ENCODE data around the gene ERF.

The ERF gene

GRCh38 chr19:42295342-42295741 lies 40.4 kb upstream of the ERF start:
- no peak for TF ChIP-seq POLR2A (IDR thresholded peaks at IDR 0.05; ENCODE audit: extremely low read depth, insufficient read length)
- no peak for TF ChIP-seq MYC (IDR thresholded peaks at IDR 0.05; ENCODE audit: low read depth, low read length)
- TF ChIP-seq, protein P1, sequence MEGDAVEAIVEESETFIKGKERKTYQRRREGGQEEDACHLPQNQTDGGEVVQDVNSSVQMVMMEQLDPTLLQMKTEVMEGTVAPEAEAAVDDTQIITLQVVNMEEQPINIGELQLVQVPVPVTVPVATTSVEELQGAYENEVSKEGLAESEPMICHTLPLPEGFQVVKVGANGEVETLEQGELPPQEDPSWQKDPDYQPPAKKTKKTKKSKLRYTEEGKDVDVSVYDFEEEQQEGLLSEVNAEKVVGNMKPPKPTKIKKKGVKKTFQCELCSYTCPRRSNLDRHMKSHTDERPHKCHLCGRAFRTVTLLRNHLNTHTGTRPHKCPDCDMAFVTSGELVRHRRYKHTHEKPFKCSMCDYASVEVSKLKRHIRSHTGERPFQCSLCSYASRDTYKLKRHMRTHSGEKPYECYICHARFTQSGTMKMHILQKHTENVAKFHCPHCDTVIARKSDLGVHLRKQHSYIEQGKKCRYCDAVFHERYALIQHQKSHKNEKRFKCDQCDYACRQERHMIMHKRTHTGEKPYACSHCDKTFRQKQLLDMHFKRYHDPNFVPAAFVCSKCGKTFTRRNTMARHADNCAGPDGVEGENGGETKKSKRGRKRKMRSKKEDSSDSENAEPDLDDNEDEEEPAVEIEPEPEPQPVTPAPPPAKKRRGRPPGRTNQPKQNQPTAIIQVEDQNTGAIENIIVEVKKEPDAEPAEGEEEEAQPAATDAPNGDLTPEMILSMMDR (IDR thresholded peaks at IDR 0.05; ENCODE audit: low read depth, low read length) = no peak
- no peak for TF ChIP-seq MAX (IDR thresholded peaks at IDR 0.05; ENCODE audit: low read depth, low read length)
- H3K4me3 ChIP-seq (ENCODE audit: low read depth, low read length) = no peak overlapping the region
- no peak for DNase-seq (ENCODE audit: low read depth)

- no peak overlapping the region for H3K4me3 ChIP-seq (ENCODE audit: low read depth, low read length)
- DNase-seq (ENCODE audit: low read depth) = no peak
- TF ChIP-seq, protein P1 (IDR thresholded peaks at IDR 0.05; ENCODE audit: low read depth, low read length) = no peak
- TF ChIP-seq MYC (IDR thresholded peaks at IDR 0.05; ENCODE audit: low read depth, low read length) (no peak), POLR2A (IDR thresholded peaks at IDR 0.05; ENCODE audit: extremely low read depth, insufficient read length) (no peak), MAX (IDR thresholded peaks at IDR 0.05; ENCODE audit: low read depth, low read length) (no peak)
Observed at GRCh38 chr19:42294471-42295137, 39.7 kb upstream of the ERF start.

DNA sequence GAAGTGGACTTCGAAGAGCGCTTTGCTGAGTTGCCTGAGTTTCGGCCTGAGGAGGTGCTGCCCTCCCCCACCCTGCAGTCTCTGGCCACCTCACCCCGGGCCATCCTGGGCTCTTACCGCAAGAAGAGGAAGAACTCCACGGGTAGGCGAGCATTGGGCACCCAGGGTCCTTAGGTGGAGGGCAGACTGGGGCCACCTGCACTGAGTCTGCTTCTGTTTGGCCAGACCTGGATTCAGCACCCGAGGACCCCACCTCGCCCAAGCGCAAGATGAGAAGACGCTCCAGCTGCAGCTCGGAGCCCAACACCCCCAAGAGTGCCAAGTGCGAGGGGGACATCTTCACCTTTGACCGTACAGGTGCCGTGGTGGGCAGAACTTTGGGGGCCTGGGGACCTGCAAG lies 39.0 kb upstream of the ERF start:
- no peak for DNase-seq (ENCODE audit: low read depth)
- no peak overlapping the region for H3K4me3 ChIP-seq (ENCODE audit: low read depth, low read length)
- TF ChIP-seq MAX (IDR thresholded peaks at IDR 0.05; ENCODE audit: low read depth, low read length) = no peak
- no peak for TF ChIP-seq POLR2A (IDR thresholded peaks at IDR 0.05; ENCODE audit: extremely low read depth, insufficient read length)
- TF ChIP-seq, protein P1 (IDR thresholded peaks at IDR 0.05; ENCODE audit: low read depth, low read length) = no peak
- TF ChIP-seq MYC (IDR thresholded peaks at IDR 0.05; ENCODE audit: low read depth, low read length) = no peak

DNA sequence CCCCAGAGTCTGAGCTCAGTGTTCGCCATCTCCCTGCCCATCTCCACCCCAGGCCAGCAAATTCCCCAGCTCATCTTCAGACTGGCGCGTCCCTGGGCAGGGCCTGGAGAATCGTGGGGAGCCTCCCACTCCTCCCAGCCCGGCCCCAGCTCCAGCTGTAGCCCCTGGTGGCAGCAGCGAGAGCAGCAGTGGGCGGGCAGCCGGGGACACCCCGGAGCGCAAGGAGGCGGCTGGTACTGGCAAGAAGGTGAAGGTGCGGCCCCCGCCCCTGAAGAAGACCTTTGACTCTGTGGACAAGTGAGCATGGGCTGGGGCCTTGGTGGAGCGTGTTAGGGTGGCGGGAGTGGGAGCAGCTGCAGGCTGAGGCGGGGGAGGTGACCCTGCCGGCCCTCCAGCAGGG lies 38.6 kb upstream of the ERF start:
- TF ChIP-seq, protein P1 (IDR thresholded peaks at IDR 0.05; ENCODE audit: low read depth, low read length) = no peak
- no peak for TF ChIP-seq MAX (IDR thresholded peaks at IDR 0.05; ENCODE audit: low read depth, low read length)
- TF ChIP-seq POLR2A (IDR thresholded peaks at IDR 0.05; ENCODE audit: extremely low read depth, insufficient read length) = no peak
- no peak for TF ChIP-seq MYC (IDR thresholded peaks at IDR 0.05; ENCODE audit: low read depth, low read length)
- no peak overlapping the region for H3K4me3 ChIP-seq (ENCODE audit: low read depth, low read length)
- no peak for DNase-seq (ENCODE audit: low read depth)

- no peak overlapping the region for H3K4me3 ChIP-seq (ENCODE audit: low read depth, low read length)
- no peak for TF ChIP-seq POLR2A (IDR thresholded peaks at IDR 0.05; ENCODE audit: extremely low read depth, insufficient read length)
- TF ChIP-seq, protein P1 (IDR thresholded peaks at IDR 0.05; ENCODE audit: low read depth, low read length) = no peak
- no peak for TF ChIP-seq MAX (IDR thresholded peaks at IDR 0.05; ENCODE audit: low read depth, low read length)
- TF ChIP-seq MYC (IDR thresholded peaks at IDR 0.05; ENCODE audit: low read depth, low read length) = no peak
- DNase-seq (ENCODE audit: low read depth) = no peak
Observed at GRCh38 chr19:42292963-42293362, 38.0 kb upstream of the ERF start.
